Activated effector memory CD4-positive, alpha-beta T cell treated with Interleukin-2 at 50 U/mL for 16 hours (primary cell): ENCODE data around the gene MUCL1.
A peak's percentile ranks its signal among the peaks of the same experiment; 100 is the strongest.
"Not testable (repeated sequence)": the region's sequence is repeated elsewhere in the genome, so short reads cannot be mapped to it uniquely, and the experiment has no call there.

ENCODE experiments used
- DNase-seq: peaks from one replicate; pipeline ENCODE4 v3.0.0-alpha.2; 2020

Gene MUCL1, protein sequence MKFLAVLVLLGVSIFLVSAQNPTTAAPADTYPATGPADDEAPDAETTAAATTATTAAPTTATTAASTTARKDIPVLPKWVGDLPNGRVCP

DNA sequence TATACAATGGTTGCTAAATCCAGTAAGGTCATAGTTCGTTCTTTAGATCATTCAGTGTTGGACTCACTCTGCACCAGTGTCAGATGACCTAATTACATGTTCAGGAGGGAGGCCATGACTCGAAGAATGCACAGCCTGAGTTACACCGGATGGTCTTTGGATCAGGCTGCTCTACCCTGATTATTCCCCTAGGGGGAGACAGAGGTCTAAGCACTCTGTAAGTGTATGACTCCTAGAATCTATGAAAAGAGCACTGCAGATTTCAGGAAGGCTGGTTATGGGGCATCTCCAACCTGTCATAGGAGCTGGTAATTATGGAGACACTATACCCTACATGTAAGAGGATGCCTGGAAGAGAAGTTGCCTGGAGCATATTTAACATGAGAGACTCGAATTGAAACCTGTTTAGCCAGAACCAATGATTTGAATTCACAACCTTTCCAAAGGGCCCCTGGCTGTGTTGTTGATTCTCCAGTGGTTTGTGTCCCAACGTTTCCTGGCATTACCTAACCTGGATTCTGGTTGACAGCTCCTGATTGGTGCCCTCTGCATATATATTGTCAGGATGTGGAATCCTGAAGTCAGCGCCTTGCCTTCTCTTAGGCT, at the start of gene MUCL1:
TSS of gene MUCL1 (plus strand) at position 584 of the 606 bp plus-strand sequence. CDS start 67 bp downstream, outside the sequence.
- DNase-seq, result peak; percentile 47

DNA sequence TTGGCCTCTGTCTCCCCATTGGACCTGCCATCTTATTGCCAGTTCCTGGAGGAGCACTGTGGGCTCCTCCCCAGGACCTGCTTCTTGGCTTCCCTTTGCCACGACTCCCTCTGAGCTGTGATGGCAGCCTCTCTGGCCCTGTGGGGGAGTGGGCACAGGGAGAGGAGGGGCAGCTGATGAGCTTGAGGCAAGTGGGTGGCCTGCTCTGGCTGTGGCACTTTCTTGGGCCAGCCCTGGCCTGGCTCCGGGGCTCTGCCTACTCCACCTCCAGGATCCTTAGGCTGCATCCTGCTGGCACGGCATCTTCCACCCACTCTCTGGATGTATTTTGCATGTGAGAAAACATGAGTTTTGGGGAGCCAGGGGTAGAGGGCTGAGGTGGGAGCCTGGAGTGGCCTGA, 32.6 kb upstream of the MUCL1 start:
- no peak for DNase-seq

DNA sequence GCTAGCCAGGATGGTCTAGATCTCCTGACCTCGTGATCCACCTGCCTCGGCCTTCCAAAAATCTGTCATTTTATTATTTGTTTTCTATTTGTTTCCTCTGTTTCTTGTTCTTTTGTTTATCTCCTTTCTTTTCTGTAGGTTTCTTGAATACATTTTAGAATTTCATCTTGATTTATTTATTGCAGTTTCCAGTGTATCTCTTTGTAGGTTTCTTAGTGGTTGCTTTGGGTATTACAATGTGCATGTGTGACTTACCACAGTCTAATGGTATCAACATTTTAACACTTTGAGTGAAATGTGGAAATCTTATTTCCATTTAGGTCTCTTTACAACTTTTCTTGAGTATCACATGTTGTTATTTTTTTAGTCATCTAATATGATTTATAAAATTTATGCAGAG, 29.9 kb upstream of the MUCL1 start:
- DNase-seq, result no peak

DNA sequence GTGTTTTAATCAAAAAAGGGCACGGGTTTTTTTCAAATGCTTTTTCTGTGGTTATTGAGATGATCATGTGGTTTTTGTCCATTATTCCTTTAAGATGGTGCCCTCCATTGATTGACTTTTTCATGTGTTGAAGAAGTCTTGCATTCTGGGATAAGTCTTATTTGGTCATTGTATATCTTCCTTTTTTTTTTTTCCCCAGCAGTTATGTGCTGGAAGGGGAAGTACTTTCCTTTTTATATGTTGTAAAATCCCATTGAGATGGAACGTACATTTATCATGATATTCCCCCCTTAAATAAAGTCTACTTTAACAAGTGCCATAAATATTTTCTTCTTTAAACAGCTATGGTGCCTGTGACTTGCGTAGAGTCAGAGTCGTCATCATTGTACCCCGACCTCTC, 24.8 kb upstream of the MUCL1 start:
- DNase-seq, result no peak

DNA sequence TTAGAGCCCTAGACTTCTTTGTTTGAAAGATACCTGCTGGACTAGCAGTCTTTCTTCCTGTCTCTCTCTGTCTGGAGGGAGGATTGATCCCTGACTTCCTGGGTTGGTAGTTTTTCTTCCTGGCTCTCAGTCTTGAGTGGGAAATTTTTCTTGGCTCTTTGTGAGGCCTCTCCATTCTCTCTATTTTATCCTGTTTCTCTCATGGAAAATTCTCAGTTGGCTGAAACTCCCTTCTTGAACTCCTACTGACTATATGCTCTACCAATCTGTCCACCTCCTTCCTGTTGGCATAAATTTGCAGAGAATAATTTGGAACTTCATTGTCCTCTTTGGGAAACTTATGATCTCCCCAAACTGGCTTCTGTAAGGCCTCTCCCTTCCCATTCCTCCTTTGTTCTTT, 24.1 kb upstream of the MUCL1 start:
- no peak for DNase-seq

DNA sequence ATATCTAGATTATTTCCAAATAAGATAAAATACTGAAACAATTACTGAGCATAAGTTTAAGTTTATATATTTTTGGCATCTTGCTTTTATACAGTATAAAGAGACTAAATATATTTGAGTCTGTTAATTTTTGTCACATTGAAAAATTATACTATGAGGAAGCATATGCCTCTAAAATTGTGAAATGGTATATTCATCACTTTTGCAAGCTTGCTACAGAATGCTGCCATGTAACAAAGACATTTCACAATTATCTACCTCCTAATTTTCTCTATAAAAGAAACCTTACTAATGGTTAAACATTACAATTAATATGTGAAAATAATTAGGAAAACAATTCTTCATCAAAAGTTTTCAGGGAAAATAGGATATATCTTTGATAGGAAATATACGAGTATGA, 22.7 kb upstream of the MUCL1 start:
- no peak for DNase-seq

DNA sequence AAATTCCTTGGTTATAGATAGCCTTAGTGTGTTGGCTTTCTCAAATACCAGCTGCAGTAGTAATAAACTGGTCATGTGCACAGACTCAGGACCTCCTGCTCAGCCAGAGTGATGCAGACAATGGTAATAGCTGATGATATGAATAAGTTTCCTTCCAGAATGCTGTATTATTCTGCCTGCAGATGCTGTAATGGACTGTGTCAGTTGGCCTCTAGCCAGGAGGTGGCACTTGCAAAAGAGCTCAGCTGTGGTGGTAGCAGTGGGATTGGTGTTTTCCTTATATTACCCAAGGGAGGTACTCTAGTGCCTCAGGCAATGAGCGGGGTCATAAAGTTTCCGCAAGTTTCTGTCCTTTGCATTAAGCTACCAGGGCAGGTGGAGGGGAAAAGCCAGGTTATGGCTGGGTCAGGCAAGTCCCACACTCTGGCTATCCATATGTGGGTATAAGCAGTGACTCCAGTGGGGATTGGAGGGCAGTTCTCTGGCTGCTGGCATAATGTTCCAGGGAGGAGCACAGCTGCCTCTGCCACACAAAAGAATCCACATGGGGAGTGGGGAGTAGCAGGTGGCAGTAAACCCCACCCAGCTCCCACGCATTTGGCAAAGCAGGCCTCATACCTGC, 14.0 kb upstream of the MUCL1 start:
- no peak for DNase-seq

DNA sequence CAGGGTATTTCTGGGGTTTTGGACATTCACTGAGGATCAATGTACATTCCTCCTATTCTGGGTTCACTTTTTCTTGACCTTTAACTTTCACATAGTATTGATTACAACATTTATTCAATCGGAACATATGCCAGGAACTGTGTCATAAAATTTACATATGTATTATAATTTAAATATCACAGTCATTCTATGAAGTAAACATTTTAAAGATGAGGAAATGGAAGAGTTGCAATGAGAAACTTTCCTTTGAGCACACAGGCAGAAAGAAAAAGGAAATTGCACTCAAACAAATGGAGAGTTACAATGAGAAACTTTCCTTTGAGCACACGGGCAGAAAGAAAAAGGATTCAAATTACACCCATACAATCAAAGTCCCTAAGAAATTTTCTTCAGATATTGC, 3.1 kb downstream of the MUCL1 start:
- no peak for DNase-seq

DNA sequence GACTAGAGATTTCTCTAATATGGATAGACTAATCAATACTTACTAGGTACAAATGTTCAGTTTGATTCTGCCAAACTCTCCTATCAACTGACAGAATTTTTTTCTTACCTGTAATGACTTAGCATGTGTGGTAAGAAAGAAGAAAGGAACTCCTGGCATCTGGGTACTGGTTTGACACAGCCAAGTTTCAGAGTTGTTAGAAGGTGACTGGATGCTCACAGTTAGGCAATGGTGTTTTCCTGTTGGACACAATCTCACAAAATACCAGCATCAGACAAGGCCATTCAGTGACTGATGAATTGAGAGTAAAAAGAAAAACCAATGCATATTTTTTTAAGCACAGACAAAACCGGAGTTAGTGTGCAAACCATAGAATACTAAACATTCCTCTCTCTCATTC, 4.2 kb downstream of the MUCL1 start:
- no peak for DNase-seq

DNA sequence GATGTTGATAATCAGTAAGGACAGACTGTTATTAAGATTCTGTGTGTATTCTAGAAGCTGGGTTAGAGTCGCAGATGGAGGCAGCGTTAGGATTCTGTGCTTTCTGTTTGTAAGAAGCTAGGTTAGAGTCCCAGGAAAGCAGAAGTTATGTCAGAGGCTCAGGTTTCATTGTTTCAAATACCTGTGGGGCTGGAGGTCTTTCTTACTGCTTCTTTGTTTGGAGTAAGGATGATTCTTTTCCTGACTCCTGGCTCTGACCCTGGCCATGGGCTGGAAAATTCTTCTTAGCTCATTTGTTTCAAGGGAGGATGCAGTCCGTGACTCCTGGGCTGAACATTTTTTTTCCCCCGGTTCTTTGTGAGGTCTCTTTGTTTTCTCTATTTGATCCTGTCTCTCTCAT, 5.2 kb downstream of the MUCL1 start:
- DNase-seq, result no peak

DNA sequence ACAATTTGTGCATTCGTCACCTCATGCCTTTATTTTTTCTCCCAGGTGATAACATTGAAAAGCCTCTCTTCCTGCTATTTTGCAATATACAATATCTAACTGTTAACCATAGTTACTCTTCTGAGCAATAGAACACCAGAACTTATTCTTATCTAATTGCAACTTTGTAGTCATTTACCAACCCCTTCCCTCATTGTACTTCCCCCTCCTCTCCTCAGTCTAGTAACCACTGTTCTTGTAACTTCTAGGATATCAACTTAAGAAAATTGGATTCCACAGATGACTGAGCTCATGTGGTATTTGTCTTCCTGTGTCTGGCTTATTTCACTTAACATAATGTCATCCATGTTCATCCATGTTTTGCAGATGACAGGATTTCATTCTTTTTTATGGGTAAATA, 7.6 kb downstream of the MUCL1 start:
- no peak for DNase-seq

DNA sequence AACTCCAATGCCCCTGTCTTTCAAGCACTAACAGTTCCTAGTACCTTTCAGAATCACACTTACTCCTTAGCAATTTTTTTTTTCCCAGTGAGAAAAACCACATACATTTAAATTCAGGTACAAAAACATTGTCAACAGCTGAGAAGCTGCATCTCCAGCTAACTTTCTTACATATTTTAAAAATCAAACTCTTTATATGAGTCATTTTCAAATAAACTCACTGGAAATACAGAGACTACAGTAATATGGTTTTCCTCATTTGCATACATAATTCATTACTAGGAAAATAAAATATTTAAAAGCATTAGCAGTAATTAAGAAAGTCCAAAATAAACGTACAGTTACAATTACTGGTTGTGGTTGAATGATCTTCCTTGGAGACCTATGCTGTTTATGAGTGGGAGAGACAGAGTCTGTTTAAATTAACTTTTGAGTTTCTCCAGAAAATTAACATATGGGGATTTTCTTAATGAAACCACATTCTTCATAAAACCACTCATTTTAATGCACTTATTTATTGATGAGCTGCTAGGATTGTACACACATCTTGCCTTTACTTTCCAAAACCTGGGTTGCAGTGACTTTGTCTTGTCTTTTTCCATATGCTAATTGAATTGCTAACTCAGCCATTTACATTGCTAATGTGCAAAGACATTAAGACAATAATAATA, 9.8 kb downstream of the MUCL1 start:
- no peak for DNase-seq

DNA sequence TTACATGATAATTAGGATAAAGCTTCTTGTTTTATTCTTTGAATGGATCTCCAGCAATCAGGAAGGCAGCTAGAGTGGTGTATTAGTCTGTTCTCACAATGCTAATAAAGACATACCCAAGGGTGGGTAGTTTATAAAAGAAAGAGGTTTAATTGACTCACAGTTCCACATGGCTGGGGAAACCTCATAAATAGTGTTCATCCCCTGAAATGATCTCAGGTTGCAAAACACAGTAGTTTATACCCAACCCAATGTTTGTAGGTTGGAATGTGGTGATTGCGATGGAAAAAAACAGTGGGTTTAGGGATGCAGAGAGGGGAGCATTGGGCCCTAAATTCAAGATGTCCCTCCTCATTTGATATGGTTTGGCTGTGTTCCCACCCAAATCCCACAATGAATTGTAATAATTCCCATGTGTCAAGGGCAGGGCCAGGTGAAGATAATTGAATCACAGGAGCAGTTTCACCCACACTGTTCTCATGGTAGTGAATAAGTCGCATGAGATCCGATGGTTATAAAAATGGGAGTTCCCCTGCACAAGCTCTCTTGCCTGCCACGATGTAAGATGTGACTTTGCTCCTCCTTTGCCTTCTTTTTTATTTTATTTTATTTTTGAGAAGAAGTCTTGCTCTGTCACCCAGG, 11.5 kb downstream of the MUCL1 start:
- DNase-seq, result no peak

DNA sequence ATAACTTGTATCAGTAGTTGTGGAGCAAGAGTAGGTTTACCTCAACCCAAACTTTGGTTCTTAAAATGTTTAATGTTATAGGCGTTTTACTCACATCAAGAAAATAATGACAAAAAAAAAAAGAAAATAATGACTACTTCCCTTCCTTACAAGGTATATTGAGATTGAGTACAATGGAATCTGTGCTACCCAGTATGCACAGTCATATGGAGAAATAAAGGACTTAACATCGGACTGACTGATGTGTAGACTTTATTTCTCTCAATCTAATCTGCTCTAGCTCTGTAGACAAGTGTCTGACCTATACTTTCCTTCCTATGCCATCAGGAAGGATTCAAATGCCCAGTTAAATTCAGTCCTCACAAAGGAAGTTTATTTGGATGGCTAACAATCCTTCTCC, 14.4 kb downstream of the MUCL1 start:
- DNase-seq, result no peak

DNA sequence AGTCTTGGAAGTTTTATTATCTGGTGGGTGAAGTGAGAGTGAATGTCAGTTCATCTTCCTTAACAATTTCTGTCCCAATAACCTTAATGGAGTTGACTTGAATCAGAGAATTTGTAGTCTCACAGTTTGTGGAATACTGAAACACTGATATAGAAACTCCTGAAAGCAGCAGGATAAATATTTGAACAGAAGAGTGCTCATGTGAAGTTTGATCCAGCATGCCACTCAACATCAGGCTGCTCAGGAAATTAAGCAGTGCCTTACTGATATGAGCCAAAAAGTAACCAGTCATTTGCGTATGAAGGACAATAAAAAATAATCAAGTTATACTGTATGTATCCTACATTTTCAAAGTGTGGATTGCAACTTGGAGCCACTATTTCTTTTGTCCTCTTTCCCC, 15.7 kb downstream of the MUCL1 start:
- DNase-seq, result no peak

DNA sequence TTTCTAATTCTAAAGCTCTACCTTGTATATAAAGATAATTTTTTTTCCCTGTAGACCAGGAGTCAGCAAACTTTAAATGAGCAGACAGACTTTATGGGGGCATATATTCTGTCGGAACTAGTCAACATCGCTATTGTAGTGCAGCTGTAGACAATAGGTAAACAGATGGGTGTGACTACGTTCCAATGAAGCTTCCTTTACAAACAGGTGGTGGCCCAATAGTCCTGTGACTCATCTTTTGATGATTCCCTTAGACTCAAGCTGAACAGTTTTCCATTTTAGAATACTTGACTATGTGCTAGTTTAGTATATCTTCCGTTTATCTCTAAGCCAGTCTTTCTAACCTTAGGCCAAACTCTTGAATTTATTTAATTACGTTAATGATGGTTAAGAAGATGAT, 16.3 kb downstream of the MUCL1 start:
- DNase-seq, result no peak

DNA sequence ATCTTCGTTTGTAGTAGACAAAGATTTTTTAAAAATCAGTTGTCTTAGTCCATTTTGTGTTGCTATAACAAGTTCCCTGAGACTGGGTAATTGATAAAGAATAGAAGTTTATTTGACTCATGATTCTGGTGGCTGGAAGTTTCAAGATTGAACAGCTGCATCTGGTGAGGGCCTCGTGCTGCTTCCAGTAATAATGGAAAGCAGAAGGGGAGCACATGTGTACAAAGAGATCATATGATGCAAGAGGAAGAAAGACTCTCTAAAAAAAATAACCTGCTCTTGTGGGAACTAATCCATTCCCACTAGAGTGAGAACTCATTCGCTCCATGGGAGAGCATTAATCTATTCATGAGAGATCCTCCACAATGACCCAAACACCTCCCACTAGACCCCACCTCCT, 24.8 kb downstream of the MUCL1 start:
- no peak for DNase-seq

DNA sequence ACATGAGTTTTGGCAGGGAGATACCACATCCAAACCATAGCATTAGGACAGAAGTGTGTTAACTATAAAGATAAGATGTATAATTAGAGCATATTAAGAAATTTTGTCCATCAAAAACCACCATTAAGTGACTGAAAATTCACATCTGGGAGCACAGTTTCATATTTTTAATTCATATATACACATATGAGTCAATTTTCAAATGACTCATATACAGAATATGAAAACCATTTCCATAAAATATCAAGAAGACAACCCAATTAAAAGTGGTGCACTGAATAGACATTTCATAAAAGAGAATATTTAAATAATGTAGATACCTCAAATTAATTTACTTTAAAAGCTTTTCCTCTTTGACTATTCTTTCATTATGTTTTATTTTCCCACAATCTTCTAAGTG, 25.3 kb downstream of the MUCL1 start:
- no peak for DNase-seq

DNA sequence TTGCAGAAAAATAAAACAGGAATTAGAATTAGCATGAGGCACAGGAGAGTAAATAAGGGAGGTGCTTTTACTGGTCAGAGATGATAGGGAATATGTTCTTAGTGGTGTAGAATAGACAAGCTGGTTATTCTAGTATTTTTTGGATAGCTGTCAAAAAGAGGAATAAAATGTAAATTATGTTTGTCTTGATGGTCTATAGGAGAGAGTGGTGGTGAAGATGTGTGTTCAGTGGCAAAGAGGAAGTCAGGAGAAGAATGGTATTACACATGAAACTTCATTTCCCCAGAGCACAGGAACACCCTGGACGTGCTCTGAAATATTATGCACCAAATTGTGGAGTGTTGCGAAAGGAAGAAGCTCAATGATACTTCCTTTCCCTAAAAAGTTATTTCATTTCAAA, 27.8 kb downstream of the MUCL1 start:
- DNase-seq, result no peak

DNA sequence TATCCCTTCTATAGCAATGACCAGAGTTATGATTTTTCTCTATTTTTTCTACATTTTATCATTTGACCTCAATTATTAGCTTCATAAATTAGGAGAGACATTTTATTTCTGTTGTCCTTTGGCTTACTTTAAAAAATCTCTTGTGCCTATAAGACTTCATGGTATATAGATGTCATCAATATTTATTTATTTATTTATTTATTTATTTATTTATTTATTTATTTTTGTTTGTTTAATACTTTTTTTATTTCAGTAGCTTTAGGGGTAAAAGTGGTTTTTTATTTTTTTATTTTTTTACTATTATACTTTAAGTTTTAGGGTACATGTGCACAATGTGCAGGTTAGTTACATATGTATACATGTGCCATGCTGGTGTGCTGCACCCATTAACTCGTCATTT, 28.3 kb downstream of the MUCL1 start:
- not testable (repeated sequence) for DNase-seq

DNA sequence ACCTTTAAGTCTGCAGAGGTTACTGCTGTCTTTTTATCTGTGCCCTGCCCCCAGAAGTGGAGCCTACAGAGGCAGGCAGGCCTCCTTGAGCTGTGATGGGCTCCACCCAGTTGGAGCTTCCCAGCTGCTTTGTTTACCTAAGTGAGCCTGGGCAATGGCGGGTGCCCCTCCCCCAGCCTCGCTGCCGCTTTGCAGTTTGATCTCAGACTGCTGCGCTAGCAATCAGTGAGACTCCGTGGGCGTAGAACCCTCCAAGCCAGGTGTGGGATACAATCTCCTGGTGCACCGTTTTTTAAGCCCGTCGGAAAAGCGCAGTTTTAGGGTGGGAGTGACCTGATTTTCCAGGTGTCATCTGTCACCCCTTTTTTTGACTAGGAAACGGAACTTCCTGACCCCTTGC, 34.1 kb downstream of the MUCL1 start:
- not testable (repeated sequence) for DNase-seq

DNA sequence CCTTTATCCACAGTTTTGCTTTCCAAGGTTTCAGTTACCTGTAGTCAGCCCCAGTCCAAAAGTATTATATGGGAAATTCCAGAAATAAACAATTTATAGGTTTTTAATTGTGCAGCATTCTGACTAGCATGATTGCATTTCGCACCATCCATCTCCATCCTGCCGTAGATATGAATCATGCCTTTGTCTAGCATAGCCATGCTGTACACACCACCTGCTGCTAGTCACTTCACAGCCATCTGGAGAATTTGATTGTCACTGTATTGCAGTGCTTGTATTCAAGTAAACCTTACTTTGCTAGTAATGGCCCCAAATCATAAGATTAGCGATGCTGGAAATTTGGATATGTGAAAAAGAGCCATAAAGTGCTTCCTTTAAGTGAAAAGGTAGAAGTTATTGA, 36.0 kb downstream of the MUCL1 start:
- DNase-seq, result no peak

DNA sequence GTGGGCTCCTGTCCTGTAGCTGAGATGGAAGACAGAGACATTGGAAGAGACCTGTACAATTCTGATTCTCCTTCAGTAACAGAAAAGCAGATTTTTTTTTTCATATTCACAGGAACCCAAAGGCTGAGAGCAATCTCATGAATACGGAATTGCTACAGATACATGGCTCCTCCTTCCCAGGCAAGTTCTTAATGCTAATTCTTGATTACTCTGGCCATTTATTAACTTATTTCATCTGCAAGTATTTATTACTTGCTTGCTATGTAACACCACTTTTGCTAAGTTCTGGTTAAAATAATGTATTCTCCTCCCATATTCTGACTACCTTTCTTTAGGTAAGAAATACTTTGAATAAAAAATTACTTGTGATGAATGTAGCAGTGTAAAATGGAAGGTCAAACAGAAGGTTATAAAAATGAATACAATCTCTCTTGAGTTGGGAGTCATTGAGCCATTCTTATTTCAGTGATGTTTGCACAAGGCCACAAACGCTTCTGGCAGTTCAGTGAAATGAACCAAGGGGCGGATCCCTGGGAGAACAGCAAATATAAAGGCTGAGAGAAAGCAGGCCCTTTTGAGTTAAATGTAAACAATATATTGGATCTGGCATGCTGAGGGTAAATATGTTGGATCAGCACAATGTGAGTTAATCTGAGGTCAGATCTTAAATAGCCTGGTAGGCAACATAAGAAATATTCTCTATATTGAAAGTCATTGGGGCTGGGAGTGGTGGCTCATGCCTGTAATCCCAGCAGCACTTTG, 37.6 kb downstream of the MUCL1 start:
- DNase-seq, result no peak
